IMR-90 (cell line): ENCODE measurements around the gene GORASP1. TPM values are rescaled to one million over a fixed set of nuclear protein-coding genes. Genes with fewer than 3 reads are reported as not detected.

Experiments used
- ATAC-seq: fragments of 200-7000 bp; cut with Tn5 transposase; 2 replicates; pipeline ENCODE4 v1.9.1; 2020; ENCODE audit warnings: low read depth, mild to moderate bottlenecking, moderate library complexity
- BruUV-seq: library from RNA; stranded (reverse); fragments of 400-500 nt; replicated peaks from 2 replicates; lab custom pipeline; 2021; lab: Mats Ljungman, UMichigan
- CTCF ChIA-PET: fragments of 300-600 bp; formaldehyde crosslinking; extraction: SDS; loops from one replicate; lab custom pipeline; 2021; ENCODE audit warnings: antibody characterized with exemption; lab: Yijun Ruan, JAX
- POLR2A ChIA-PET: fragments of 300-600 bp; sonication (Branson Sonifier 250); formaldehyde crosslinking; loops from one replicate; lab custom pipeline; 2022; ENCODE audit warnings: antibody characterized with exemption; ENCODE audit not compliant: unreplicated experiment; lab: Charles Lee
- DNase-seq: peaks from one replicate; pipeline ENCODE4 v3.0.0; 2013
- H2AFZ ChIP-seq: replicated peaks from 2 replicates; pipeline ENCODE3; 2013; ENCODE audit warnings: low read length, mild to moderate bottlenecking; ENCODE audit not compliant: poor library complexity
- H2AK5ac ChIP-seq: 2 replicates; pipeline ENCODE4 v1.6.1; 2013; ENCODE audit warnings: low read depth, low read length, inconsistent platforms
- H2AK9ac ChIP-seq: replicated peaks from 2 replicates; pipeline ENCODE3; 2013; ENCODE audit warnings: mild to moderate bottlenecking, low read depth, low read length, moderate library complexity; ENCODE audit not compliant: poor library complexity
- H2BK120ac ChIP-seq: 2 replicates; pipeline ENCODE4 v1.6.1; 2013; ENCODE audit warnings: low read depth, low read length, inconsistent platforms
- H2BK15ac ChIP-seq: 3 replicates; pipeline ENCODE4 v1.6.1; 2013; ENCODE audit warnings: low read depth, low read length, inconsistent platforms
- H2BK20ac ChIP-seq: 2 replicates; pipeline ENCODE4 v1.6.1; 2013; ENCODE audit warnings: low read depth, mild to moderate bottlenecking, inconsistent platforms, low read length, moderate library complexity
- H2BK5ac ChIP-seq: 2 replicates; pipeline ENCODE4 v1.6.1; 2013; ENCODE audit warnings: mild to moderate bottlenecking, low read depth, low read length, inconsistent platforms; ENCODE audit not compliant: poor library complexity, severe bottlenecking
- H3K14ac ChIP-seq: replicated peaks from 2 replicates; pipeline ENCODE4 v1.6.1; 2013; ENCODE audit warnings: low read depth, low read length, inconsistent platforms
- H3K18ac ChIP-seq: 2 replicates; pipeline ENCODE4 v1.6.1; 2013; ENCODE audit warnings: low read depth, low read length, control low read depth
- H3K23ac ChIP-seq: 2 replicates; pipeline ENCODE4 v1.6.1; 2013; ENCODE audit warnings: low read depth, low read length, inconsistent platforms
- H3K27ac ChIP-seq: 2 replicates; pipeline ENCODE4 v1.5.1; 2013; ENCODE audit warnings: mild to moderate bottlenecking, control low read depth, low read length; ENCODE audit not compliant: insufficient read depth
- H3K27me3 ChIP-seq: 2 replicates; pipeline ENCODE4 v1.6.1; 2013; ENCODE audit warnings: low read length; ENCODE audit not compliant: control insufficient read depth, insufficient read depth
- H3K36me3 ChIP-seq: 2 replicates; pipeline ENCODE4 v1.6.1; 2013; ENCODE audit warnings: low read length, mixed read lengths; ENCODE audit not compliant: control insufficient read depth, insufficient read depth
- H3K4ac ChIP-seq: 2 replicates; pipeline ENCODE4 v1.6.1; 2013; ENCODE audit warnings: low read depth, low read length, inconsistent platforms
- H3K4me1 ChIP-seq: 2 replicates; pipeline ENCODE4 v1.6.1; 2013; ENCODE audit warnings: low read length, mixed read lengths; ENCODE audit not compliant: control insufficient read depth, insufficient read depth
- H3K4me2 ChIP-seq: 2 replicates; pipeline ENCODE4 v1.6.1; 2013; ENCODE audit warnings: low read depth, mild to moderate bottlenecking, control low read depth, low read length, moderate library complexity
- H3K4me3 ChIP-seq: 2 replicates; pipeline ENCODE4 v1.5.1; 2013; ENCODE audit warnings: low read depth, mild to moderate bottlenecking, control low read depth, low read length, moderate library complexity; ENCODE audit not compliant: insufficient read depth
- H3K56ac ChIP-seq: 2 replicates; pipeline ENCODE4 v1.6.1; 2013; ENCODE audit warnings: low read length, inconsistent platforms; ENCODE audit not compliant: insufficient read depth; ENCODE audit errors: extremely low read depth
- H3K79me1 ChIP-seq, 2 experiments: 2 replicates each; pipeline ENCODE4 v1.6.1; 2013; ENCODE audit warnings: low read length in 2 of 2, inconsistent platforms in 1 of 2, low read depth in 1 of 2
- H3K9ac ChIP-seq: 2 replicates; pipeline ENCODE4 v1.6.1; 2013; ENCODE audit warnings: low read depth, low read length, control low read depth
- H3K9me1 ChIP-seq: 2 replicates; pipeline ENCODE4 v1.6.1; 2013; ENCODE audit warnings: low read length, inconsistent platforms; ENCODE audit not compliant: insufficient read depth
- H3K9me3 ChIP-seq: 2 replicates; pipeline ENCODE4 v1.6.1; 2013; ENCODE audit warnings: low read length; ENCODE audit not compliant: control insufficient read depth, insufficient read depth
- H4K20me1 ChIP-seq: 2 replicates; pipeline ENCODE4 v1.6.1; 2013; ENCODE audit warnings: low read length, inconsistent platforms; ENCODE audit not compliant: insufficient read depth
- H4K5ac ChIP-seq: 2 replicates; pipeline ENCODE4 v1.6.1; 2013; ENCODE audit warnings: mild to moderate bottlenecking, low read depth, low read length, control low read depth
- H4K8ac ChIP-seq, 2 experiments: 2 replicates each; pipeline ENCODE4 v1.6.1; 2013; ENCODE audit warnings: low read depth in 2 of 2, low read length in 2 of 2, control low read depth in 1 of 2, inconsistent platforms in 1 of 2
- H4K91ac ChIP-seq: 2 replicates; pipeline ENCODE4 v1.6.1; 2013; ENCODE audit warnings: low read depth, low read length, inconsistent platforms; ENCODE audit not compliant: insufficient read depth
- BHLHE40 ChIP-seq: fragments of 150-350 bp; IDR thresholded peaks from 2 replicates; pipeline ENCODE4 v1.6.1; 2016; ENCODE audit warnings: mild to moderate bottlenecking, low read depth, low read length
- CEBPB ChIP-seq: IDR thresholded peaks from 2 replicates; pipeline ENCODE4 v1.6.1; 2012; ENCODE audit warnings: low read depth, low read length, improper control_type of control experiment
- MAFK ChIP-seq: IDR thresholded peaks from 2 replicates; pipeline ENCODE4 v1.6.1; 2012; ENCODE audit warnings: low read depth, low read length, improper control_type of control experiment
- MAZ ChIP-seq: IDR thresholded peaks from 2 replicates; pipeline ENCODE4 v1.6.1; 2012; ENCODE audit warnings: low read depth, mild to moderate bottlenecking, low read length, improper control_type of control experiment, moderate library complexity, borderline replicate concordance
- MXI1 ChIP-seq: IDR thresholded peaks from 2 replicates; pipeline ENCODE4 v1.6.1; 2012; ENCODE audit warnings: low read depth, mild to moderate bottlenecking, low read length, moderate library complexity, borderline replicate concordance
- NFE2L2 ChIP-seq: fragments of 150-350 bp; IDR thresholded peaks from 2 replicates; pipeline ENCODE4 v1.6.1; 2016; ENCODE audit warnings: low read depth, mild to moderate bottlenecking, low read length
- POLR2A ChIP-seq: IDR thresholded peaks from 2 replicates; pipeline ENCODE4 v1.6.1; 2012; ENCODE audit warnings: mild to moderate bottlenecking, low read depth, low read length
- RAD21 ChIP-seq: IDR thresholded peaks from 2 replicates; pipeline ENCODE4 v1.6.1; 2012; ENCODE audit warnings: low read length, improper control_type of control experiment
- RCOR1 ChIP-seq: IDR thresholded peaks from 2 replicates; pipeline ENCODE4 v1.6.1; 2012; ENCODE audit warnings: mild to moderate bottlenecking, low read length, improper control_type of control experiment; ENCODE audit not compliant: insufficient replicate concordance
- SMC3 ChIP-seq: fragments of 150-350 bp; IDR thresholded peaks from 2 replicates; pipeline ENCODE4 v1.6.1; 2016; ENCODE audit warnings: low read depth, mild to moderate bottlenecking, antibody characterized with exemption, low read length, moderate library complexity
- WGBS, 2 experiments: methylation state at CpG; one replicate each; pipeline versions ENCODE4 v1.1.5 to v1.1.7; 2013; ENCODE audit warnings: missing lambda C conversion rate in 2 of 2; ENCODE audit not compliant: insufficient read length in 1 of 2; ENCODE audit errors: extremely low coverage in 2 of 2; 5-methylcytosine and 5-hydroxymethylcytosine counted together
- dilution Hi-C: fragments of 300-500 bp; cut with HindIII; formaldehyde crosslinking; loops from one replicate; pipeline ENCODE4 v1.14.3; 2018; ENCODE audit warnings: low sequenced_read_pairs; ENCODE audit not compliant: unreplicated experiment
- in situ Hi-C: fragments of 300-500 bp; cut with MboI; formaldehyde crosslinking; loops from 3 replicates; pipeline ENCODE4 v1.14.3; 2019; ENCODE audit warnings: low sequenced_read_pairs, inconsistent platforms, mixed read lengths
- intact Hi-C: fragments of 100-400 bp; cut with micrococcal nuclease; formaldehyde crosslinking; loops from 2 replicates; pipeline ENCODE4 v1.10.0; 2022
- polyA plus RNA-seq, 3 experiments: library from polyadenylated mRNA; depleted of rRNA; stranded (reverse); fragments of >200 nt; gene quantifications; 2 replicates each; pipeline ENCODE4 v1.2.3, GENCODE V29; 2012; ENCODE audit warnings: low replicate concordance in 1 of 3
- total RNA-seq: library from RNA; depleted of rRNA; stranded (reverse); fragments of >200 nt; gene quantifications from 2 replicates; pipeline ENCODE4 v1.2.3, GENCODE V29; 2012
- TF ChIP-seq, protein P1 (sequence below): fragments of 150-350 bp; IDR thresholded peaks from 2 replicates; pipeline ENCODE4 v1.6.1; 2017; ENCODE audit warnings: mild to moderate bottlenecking, antibody characterized with exemption, low read length, low read depth
- TF ChIP-seq, protein P2 (sequence below): fragments of 150-350 bp; IDR thresholded peaks from 2 replicates; pipeline ENCODE4 v1.6.1; 2016; ENCODE audit warnings: low read depth, mild to moderate bottlenecking, low read length, moderate library complexity, borderline replicate concordance
- TF ChIP-seq, protein P3 (sequence below): conservative IDR thresholded peaks from 2 replicates; pipeline ENCODE4 v1.5.1; 2012; ENCODE audit warnings: mild to moderate bottlenecking, low read depth, low read length, improper control_type of control experiment

The GORASP1 gene
- total and polyA plus RNA-seq, 2 of the 4 experiments (the other 2 are of a cell fraction), result 35.0 to 56.6 TPM

DNA sequence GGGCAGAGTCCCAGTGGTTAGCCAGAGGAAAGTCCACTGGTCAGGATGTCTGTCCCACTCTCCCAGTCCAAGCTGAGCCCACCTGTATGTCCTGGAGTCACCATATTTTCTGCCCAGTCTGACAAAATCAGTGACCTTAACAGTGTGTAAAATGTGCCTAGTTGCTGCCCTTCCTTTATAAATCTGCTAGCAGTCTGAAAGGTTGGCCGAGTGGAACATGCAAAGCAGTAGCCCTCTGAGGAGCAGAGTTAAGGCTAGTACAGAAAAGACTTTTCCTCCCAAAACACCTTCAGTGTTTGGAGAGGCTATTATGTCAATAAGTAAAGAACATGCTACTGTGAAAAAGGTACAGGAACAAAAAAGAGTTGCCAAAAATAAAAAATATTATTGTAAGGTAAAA is 15.4 kb upstream of the GORASP1 start:
- Histone ChIP-seq H4K91ac (no peak overlapping the region), H2BK120ac (no peak overlapping the region), H2BK20ac (no peak overlapping the region), H2AK5ac (no peak overlapping the region), H3K27ac (no peak overlapping the region), H3K23ac (no peak overlapping the region), H2BK5ac (no peak overlapping the region), H4K8ac (no peak overlapping the region), H3K9me1 (peaks cover 4% of the 10 kb centered on the region), H3K14ac (no peak overlapping the region), H3K79me1 (no peaks in the 10 kb centered on the region), H2AK9ac (no peak overlapping the region), H3K27me3 (no peaks in the 10 kb centered on the region), H2AFZ (no peak overlapping the region), H4K20me1 (no peaks in the 10 kb centered on the region), H3K9me3 (no peaks in the 10 kb centered on the region), H4K5ac (no peak overlapping the region), H3K4me3 (no peak overlapping the region), H3K4me2 (no peak overlapping the region), H3K4me1 (peaks cover 5% of the 10 kb centered on the region), H3K4ac (no peak overlapping the region), H2BK15ac (no peak overlapping the region), H3K9ac (no peak overlapping the region), H3K18ac (no peak overlapping the region), H3K36me3 (no peaks in the 10 kb centered on the region; the same call in 1 of the 2 replicates), H3K56ac (no peak overlapping the region)
- in situ Hi-C loops (no loop called here), dilution Hi-C loops (no loop called here), intact Hi-C loops (no loop called here)
- no peak for ATAC-seq
- POLR2A ChIA-PET, result no interaction called here
- WGBS, 2 experiments, result no CpG with 5 or more reads among the region's 1 CpG
- BruUV-seq, result no TSS peak
- TF ChIP-seq POLR2A (no peak), RAD21 (no peak), RCOR1 (no peak), MAFK (no peak), MXI1 (no peak), NFE2L2 (no peak), SMC3 (no peak), CEBPB (no peak), BHLHE40 (no peak), MAZ (no peak)
- TF ChIP-seq, protein P1, sequence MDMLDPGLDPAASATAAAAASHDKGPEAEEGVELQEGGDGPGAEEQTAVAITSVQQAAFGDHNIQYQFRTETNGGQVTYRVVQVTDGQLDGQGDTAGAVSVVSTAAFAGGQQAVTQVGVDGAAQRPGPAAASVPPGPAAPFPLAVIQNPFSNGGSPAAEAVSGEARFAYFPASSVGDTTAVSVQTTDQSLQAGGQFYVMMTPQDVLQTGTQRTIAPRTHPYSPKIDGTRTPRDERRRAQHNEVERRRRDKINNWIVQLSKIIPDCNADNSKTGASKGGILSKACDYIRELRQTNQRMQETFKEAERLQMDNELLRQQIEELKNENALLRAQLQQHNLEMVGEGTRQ, result no peak
- TF ChIP-seq, protein P2, sequence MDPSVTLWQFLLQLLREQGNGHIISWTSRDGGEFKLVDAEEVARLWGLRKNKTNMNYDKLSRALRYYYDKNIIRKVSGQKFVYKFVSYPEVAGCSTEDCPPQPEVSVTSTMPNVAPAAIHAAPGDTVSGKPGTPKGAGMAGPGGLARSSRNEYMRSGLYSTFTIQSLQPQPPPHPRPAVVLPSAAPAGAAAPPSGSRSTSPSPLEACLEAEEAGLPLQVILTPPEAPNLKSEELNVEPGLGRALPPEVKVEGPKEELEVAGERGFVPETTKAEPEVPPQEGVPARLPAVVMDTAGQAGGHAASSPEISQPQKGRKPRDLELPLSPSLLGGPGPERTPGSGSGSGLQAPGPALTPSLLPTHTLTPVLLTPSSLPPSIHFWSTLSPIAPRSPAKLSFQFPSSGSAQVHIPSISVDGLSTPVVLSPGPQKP, result no peak
- TF ChIP-seq, protein P3, sequence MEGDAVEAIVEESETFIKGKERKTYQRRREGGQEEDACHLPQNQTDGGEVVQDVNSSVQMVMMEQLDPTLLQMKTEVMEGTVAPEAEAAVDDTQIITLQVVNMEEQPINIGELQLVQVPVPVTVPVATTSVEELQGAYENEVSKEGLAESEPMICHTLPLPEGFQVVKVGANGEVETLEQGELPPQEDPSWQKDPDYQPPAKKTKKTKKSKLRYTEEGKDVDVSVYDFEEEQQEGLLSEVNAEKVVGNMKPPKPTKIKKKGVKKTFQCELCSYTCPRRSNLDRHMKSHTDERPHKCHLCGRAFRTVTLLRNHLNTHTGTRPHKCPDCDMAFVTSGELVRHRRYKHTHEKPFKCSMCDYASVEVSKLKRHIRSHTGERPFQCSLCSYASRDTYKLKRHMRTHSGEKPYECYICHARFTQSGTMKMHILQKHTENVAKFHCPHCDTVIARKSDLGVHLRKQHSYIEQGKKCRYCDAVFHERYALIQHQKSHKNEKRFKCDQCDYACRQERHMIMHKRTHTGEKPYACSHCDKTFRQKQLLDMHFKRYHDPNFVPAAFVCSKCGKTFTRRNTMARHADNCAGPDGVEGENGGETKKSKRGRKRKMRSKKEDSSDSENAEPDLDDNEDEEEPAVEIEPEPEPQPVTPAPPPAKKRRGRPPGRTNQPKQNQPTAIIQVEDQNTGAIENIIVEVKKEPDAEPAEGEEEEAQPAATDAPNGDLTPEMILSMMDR, result no peak
- DNase-seq, result no peak
- CTCF ChIA-PET, result interaction anchor here (2.2 kb wide), 1 partner anchor 165 kb away, joined by 8 read pairs; no protein-coding TSS in a partner anchor
